A549 treated with ZK216348 at 1 μM for 4 hours (cell line): Measurements from ENCODE around the gene B3GNT9. TPM values are rescaled to one million over a fixed set of nuclear protein-coding genes. Genes with fewer than 3 reads are reported as not detected.

Experiments used
- total RNA-seq: library from RNA; stranded (reverse); fragments of 200-300 nt; extraction: Qiagen RNA extraction; gene quantifications from 5 replicates; pipeline ENCODE4 v1.2.3, GENCODE V29; 2022; ENCODE audit warnings: low read depth

Gene B3GNT9, protein sequence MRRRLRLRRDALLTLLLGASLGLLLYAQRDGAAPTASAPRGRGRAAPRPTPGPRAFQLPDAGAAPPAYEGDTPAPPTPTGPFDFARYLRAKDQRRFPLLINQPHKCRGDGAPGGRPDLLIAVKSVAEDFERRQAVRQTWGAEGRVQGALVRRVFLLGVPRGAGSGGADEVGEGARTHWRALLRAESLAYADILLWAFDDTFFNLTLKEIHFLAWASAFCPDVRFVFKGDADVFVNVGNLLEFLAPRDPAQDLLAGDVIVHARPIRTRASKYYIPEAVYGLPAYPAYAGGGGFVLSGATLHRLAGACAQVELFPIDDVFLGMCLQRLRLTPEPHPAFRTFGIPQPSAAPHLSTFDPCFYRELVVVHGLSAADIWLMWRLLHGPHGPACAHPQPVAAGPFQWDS
- total RNA-seq: 6.2 to 10.8 TPM (median 8.8 TPM) in 5 replicates

GRCh38 chr16:67150833-67151396 lies at the start of gene B3GNT9:
Gene B3GNT9, minus strand, starts transcription at chr16:67150998. Its CDS starts 513 bp downstream, at chr16:67150485.

DNA sequence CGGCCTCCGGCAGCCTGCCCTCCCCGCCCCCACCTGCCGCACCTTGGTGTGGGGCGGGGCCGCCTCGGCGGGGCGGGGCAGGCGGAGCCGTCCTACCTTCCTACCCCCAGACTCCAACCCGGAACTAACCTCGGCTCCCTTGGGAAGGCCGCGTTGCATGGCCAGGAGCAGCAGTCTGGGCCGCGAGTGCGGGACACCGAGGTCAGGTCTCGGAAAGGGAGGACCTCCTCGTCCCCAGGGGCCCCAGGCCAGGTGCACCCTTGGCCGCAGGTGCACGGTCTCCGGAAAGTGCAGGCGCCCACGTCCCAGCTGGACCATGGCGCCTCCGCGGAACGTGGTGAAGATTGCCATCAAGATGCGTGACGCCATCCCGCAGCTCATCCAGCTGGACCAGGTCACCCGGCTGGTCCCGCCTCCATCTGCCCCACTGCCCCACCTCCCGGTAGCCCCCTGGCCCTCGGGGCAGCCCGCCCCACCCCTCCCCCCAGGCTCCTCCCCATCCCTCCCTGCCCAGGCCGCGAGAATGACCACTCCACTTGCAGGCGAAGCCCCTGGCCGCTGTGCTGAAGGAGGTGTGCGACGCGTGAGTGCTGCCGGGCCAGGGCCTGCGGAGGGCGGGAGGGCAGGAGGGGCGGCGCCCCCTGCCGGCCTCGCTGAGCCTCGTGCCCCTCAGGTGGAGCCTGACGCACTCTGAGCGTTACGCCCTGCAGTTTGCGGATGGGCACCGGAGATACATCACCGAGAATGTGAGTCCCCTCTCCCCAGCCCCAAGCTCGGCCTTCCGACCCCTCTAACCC lies 48.4 kb upstream of the B3GNT9 start, which contains the start of gene ELMO3:
ELMO3 (plus strand) TSS at position 121 of the 797 bp plus-strand sequence; CDS start at position 317, 196 bp downstream.

DNA sequence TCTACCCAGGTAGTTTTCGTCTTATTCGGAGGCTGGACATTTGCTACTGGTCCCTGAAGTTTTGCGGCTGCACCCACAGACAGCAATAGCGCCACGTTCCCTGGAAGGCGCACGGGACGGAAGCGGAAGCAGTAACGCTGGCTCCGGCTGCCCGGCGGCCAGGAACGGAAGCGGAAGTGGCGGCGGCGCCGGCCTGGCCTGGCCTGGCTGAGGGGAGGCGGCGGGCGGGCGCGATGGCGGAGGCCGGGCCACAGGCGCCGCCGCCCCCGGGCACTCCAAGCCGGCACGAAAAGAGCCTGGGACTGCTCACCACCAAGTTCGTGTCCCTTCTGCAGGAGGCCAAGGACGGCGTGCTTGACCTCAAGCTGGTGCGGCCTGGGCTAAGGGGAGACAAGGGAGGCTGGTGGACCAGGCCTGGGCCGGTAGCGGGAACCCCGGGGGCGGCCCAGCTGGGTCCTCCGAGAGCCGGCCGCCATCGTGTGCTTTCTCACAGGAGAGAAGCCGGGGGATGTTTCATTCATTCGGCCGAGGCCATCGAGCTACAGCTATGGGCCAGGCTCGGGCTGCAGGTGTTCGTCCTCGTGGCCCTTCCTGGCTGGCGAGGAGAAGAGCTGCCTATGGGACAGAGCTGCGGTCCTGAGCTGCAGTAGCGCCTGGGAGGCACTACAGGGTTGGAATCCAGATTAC lies 41.3 kb upstream of the B3GNT9 start, which contains the start of gene E2F4:
E2F4 (plus strand) TSS at position 161 of the 687 bp plus-strand sequence; CDS start at position 234, 73 bp downstream.

DNA sequence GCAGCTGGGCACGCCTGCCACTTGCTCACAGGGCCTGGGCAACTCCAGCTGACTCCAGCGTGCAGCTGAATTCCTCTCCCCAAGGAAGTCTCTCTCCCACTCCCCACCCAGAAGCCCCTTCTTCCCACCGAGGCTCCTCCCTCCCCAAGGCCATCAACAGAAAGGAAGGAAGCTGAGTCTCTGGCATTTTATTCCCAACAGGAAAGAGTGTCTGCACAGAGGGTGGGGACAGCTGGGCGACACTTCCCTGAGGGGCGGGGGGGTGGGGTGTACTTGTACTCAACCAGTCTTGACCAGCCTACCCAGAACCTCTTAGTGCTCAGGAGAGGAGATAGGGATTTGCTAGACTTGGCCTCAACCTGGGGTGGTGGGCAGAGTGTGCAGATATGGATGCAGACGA lies 39.2 kb upstream of the B3GNT9 start, which contains the start of gene EXOC3L1:
EXOC3L1 (minus strand) TSS at position 96 of the 400 bp plus-strand sequence. CDS start 460 bp downstream, outside the sequence.

GRCh38 chr16:67183627-67184452 lies 33.0 kb upstream of the B3GNT9 start, which contains the start of gene MATCAP1:
Gene MATCAP1, minus strand, starts transcription at chr16:67183963. Its CDS starts 3,353 bp downstream, at chr16:67180610.

GRCh38 chr16:67170168-67170948 lies 19.6 kb upstream of the B3GNT9 start, which contains the start of gene NOL3:
Gene NOL3, plus strand, starts transcription at chr16:67170538.

DNA sequence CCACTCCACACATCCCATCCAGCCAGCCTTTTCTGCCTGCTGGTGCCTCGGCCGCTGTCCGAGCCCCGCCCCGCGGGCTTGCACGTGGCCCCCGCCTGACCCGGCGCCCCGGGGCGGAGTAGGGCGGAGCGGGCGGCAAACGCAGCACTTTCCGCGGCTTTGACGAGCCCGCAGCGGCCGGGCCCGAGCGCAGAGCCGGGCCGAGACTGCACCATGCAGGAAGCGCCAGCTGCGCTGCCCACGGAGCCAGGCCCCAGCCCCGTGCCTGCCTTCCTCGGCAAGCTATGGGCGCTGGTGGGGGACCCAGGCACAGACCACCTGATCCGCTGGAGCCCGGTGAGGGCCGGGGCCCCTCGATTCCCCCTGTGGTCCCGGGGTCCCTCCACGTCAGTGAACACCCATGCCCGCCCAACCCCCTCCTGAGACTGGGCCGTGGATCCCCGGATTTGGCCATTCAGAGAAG lies 13.8 kb upstream of the B3GNT9 start, which contains the start of gene HSF4:
HSF4 (plus strand) TSS at position 147 of the 463 bp plus-strand sequence; CDS start at position 214, 67 bp downstream.

GRCh38 chr16:67109407-67110135 lies 41.2 kb downstream of the B3GNT9 start, which contains the start of gene PHAF1:
Gene PHAF1, plus strand, starts transcription at chr16:67109941. Its CDS starts 235 bp downstream, at chr16:67110176.

Other genes with a start within 250 kb of the B3GNT9 start
- gene CDH16, start 232.1 kb downstream of the B3GNT9 start, total RNA-seq: 0.90 to 2.0 TPM (median 1.6 TPM) in 5 replicates
- 12.7 to 26.2 TPM (median 19.9 TPM) in 5 replicates for gene RRAD, start 225.5 kb downstream of the B3GNT9 start, total RNA-seq
- 115 to 180 TPM (median 175 TPM) in 5 replicates for gene CIAO2B, start 216.6 kb downstream of the B3GNT9 start, total RNA-seq
- 24.3 to 33.5 TPM (median 31.6 TPM) in 5 replicates for gene CES2, start 215.5 kb downstream of the B3GNT9 start, total RNA-seq
- gene CES3, start 189.7 kb downstream of the B3GNT9 start, total RNA-seq: 1.7 to 4.1 TPM (median 2.0 TPM) in 5 replicates
- 1.4 to 3.0 TPM (median 2.4 TPM) in 5 replicates for gene CES4A, start 162.4 kb downstream of the B3GNT9 start, total RNA-seq
- gene CBFB, start 121.8 kb downstream of the B3GNT9 start, total RNA-seq: 43.7 to 61.8 TPM (median 54.2 TPM) in 5 replicates
- 22.9 to 28.3 TPM (median 25.1 TPM) in 5 replicates for gene PHAF1, start 41.1 kb downstream of the B3GNT9 start, total RNA-seq
- 8.5 to 23.1 TPM (median 20.9 TPM) in 5 replicates for gene TRADD, start 8.9 kb upstream of the B3GNT9 start, total RNA-seq
- 4.4 to 12.7 TPM (median 9.8 TPM) in 5 replicates for gene FBXL8, start 9.0 kb upstream of the B3GNT9 start, total RNA-seq
- 10.2 to 23.3 TPM (median 14.8 TPM) in 5 replicates for gene HSF4, start 13.7 kb upstream of the B3GNT9 start, total RNA-seq
- 54.6 to 75.8 TPM (median 68.3 TPM) in 5 replicates for gene NOL3, start 19.5 kb upstream of the B3GNT9 start, total RNA-seq
- gene MATCAP1, start 33.0 kb upstream of the B3GNT9 start, total RNA-seq: 3.7 to 7.9 TPM (median 6.9 TPM) in 5 replicates
- gene EXOC3L1, start 39.1 kb upstream of the B3GNT9 start, total RNA-seq: 0.07 to 0.27 TPM (median 0.27 TPM) in 3 of 5 replicates, not detected in the others
- 64.0 to 101 TPM (median 98.3 TPM) in 5 replicates for gene E2F4, start 41.2 kb upstream of the B3GNT9 start, total RNA-seq
- gene ELMO3, start 48.1 kb upstream of the B3GNT9 start, total RNA-seq: 0.61 to 1.9 TPM (median 1.3 TPM) in 5 replicates
- 78.6 to 99.6 TPM (median 92.1 TPM) in 5 replicates for gene TMEM208, start 76.1 kb upstream of the B3GNT9 start, total RNA-seq
- gene FHOD1, start 96.5 kb upstream of the B3GNT9 start, total RNA-seq: 34.5 to 67.0 TPM (median 52.3 TPM) in 5 replicates
- gene SLC9A5, start 98.0 kb upstream of the B3GNT9 start, total RNA-seq: 1.0 to 2.1 TPM (median 1.6 TPM) in 5 replicates
- gene PLEKHG4, start 128.5 kb upstream of the B3GNT9 start, total RNA-seq: 11.2 to 17.2 TPM (median 15.7 TPM) in 5 replicates
- gene KCTD19, start 175.7 kb upstream of the B3GNT9 start, total RNA-seq: 0.06 to 0.45 TPM in 2 of 5 replicates, not detected in the others
- gene LRRC36, start 175.8 kb upstream of the B3GNT9 start, total RNA-seq: 0.21 to 0.41 TPM in 2 of 5 replicates, not detected in the others
- 7.5 to 12.4 TPM (median 12.3 TPM) in 5 replicates for gene TPPP3, start 242.5 kb upstream of the B3GNT9 start, total RNA-seq